T-helper 1 cell (primary cell): ENCODE results near the gene NETO1.

Experiments used
- DNase-seq, 5 donors: peaks; one replicate each; pipeline ENCODE4 v3.0.0-alpha.2; 2012 to 2020

The NETO1 gene

GRCh38 chr18:72846736-72847533, 20.9 kb downstream of the NETO1 start:
- no peak for DNase-seq

GRCh38 chr18:72843743-72844142, 24.0 kb downstream of the NETO1 start:
- no peak for DNase-seq

GRCh38 chr18:72840109-72840508, 27.7 kb downstream of the NETO1 start:
- DNase-seq: no peak

- DNase-seq: no peak
Observed at GRCh38 chr18:72834731-72835130, 33.1 kb downstream of the NETO1 start.

- no peak for DNase-seq
Observed at GRCh38 chr18:72833471-72833870, 34.3 kb downstream of the NETO1 start.

GRCh38 chr18:72830109-72830508, 37.7 kb downstream of the NETO1 start:
- DNase-seq: no peak

GRCh38 chr18:72828601-72829000, 39.2 kb downstream of the NETO1 start:
- DNase-seq: no peak

GRCh38 chr18:72826736-72827135, 41.1 kb downstream of the NETO1 start:
- DNase-seq: no peak

- no peak for DNase-seq
Observed at GRCh38 chr18:72823345-72823744, 44.4 kb downstream of the NETO1 start.

GRCh38 chr18:72822202-72822601, 45.6 kb downstream of the NETO1 start:
- DNase-seq: no peak

GRCh38 chr18:72820571-72820970, 47.2 kb downstream of the NETO1 start:
- DNase-seq: no peak

- no peak for DNase-seq
Observed at GRCh38 chr18:72819050-72819449, 48.7 kb downstream of the NETO1 start.

GRCh38 chr18:72811047-72811446, 56.7 kb downstream of the NETO1 start:
- DNase-seq: no peak

GRCh38 chr18:72808680-72809079, 59.1 kb downstream of the NETO1 start:
- no peak for DNase-seq

- DNase-seq: no peak
Observed at GRCh38 chr18:72799106-72799505, 68.7 kb downstream of the NETO1 start.

- DNase-seq: no peak
Observed at GRCh38 chr18:72783530-72783929, 84.3 kb downstream of the NETO1 start.

- DNase-seq: no peak
Observed at GRCh38 chr18:72774914-72775313, 92.9 kb downstream of the NETO1 start.

- no peak for DNase-seq
Observed at GRCh38 chr18:72772916-72773315, 94.9 kb downstream of the NETO1 start.

GRCh38 chr18:72768681-72769229, 99.0 kb downstream of the NETO1 start:
- DNase-seq: no peak

GRCh38 chr18:72762515-72763122, 105.2 kb downstream of the NETO1 start:
- DNase-seq: peak in 1 of 5 donors; percentile 17

GRCh38 chr18:72752220-72752619, 115.6 kb downstream of the NETO1 start:
- no peak for DNase-seq

- DNase-seq: no peak
Observed at GRCh38 chr18:72742002-72742401, 125.8 kb downstream of the NETO1 start.

GRCh38 chr18:72738136-72738535, 129.7 kb downstream of the NETO1 start:
- no peak for DNase-seq

- DNase-seq: no peak
Observed at GRCh38 chr18:72727776-72728175, 140.0 kb downstream of the NETO1 start.
